ENCODE data around the gene TMEM163.
"Not testable (repeated sequence)": the region's sequence is repeated elsewhere in the genome, so short reads cannot be mapped to it uniquely, and the experiment has no call there.

TMEM163 gene

DNA sequence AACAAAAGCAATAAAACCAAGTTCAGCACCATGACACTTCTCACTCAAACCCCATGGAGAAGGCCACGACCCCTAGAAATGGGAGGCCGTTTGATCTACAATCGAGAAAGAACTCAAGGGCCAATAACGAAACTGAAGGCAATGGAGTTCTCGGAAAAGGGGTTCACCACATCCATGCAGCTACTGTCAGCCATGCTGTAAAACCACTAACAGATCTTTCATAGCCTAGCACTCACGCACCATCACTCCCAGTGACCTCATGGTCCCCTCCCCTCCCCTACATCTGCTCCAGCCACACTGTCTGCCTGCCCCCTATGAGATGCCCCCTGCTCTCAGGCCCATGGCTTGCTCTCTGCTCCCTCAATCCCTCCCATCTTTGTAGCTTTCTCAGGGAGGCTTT lies 135.3 kb downstream of the TMEM163 start:
- in situ Hi-C loops (cut with MboI; ENCODE audit: low sequenced_read_pairs) = no loop called here

DNA sequence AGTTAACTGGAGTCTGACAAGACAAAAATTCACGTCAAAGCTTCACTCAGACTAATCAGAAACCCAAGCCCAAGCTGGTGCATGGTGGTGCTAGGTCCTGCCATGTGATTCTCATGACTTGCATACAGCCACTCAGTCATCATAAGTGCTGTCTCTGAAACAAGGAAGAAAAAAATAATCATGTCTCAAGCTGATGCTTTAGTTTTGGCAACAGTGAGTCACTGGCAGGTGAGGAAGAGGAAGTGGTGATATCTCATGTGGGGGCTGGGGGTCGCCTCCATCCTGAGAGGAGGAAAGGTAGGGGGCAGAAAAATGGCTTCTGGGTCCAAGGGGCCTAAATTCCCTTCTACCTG lies 136.3 kb downstream of the TMEM163 start:
- in situ Hi-C loops (cut with MboI; ENCODE audit: low sequenced_read_pairs) = no loop called here

DNA sequence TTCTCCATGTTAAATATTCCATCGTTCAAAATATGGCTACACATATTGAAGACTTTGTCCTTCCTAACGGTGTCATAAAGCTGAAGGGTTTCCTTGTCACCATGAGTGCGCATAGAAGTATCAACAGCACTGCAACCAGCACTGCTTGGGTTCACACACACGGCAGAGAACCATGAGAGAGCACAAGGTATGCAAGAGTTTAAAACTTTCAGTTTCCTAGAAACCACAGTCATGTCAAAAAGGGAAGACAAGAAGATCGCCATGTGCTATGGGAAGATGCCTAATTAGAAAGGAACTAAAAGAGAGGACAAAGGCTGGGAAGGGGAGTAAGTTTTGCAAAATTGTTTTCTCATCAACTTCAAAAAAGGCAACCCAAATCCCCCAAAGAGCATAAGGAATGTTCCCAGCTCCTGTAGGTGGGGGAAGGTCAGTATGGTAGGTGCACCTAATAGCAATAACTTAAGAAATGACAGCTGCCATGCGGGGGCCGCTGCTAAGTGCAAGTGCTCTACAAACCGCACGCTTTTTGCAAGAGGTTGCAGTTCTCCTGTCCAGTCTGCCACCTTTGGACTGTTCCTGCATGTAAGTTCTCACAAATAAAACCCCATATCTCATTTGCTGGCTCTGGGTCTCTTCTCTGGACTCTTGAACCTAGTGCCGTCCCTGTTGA lies 136.8 kb downstream of the TMEM163 start:
- in situ Hi-C loops (cut with MboI; ENCODE audit: low sequenced_read_pairs) = no loop called here

DNA sequence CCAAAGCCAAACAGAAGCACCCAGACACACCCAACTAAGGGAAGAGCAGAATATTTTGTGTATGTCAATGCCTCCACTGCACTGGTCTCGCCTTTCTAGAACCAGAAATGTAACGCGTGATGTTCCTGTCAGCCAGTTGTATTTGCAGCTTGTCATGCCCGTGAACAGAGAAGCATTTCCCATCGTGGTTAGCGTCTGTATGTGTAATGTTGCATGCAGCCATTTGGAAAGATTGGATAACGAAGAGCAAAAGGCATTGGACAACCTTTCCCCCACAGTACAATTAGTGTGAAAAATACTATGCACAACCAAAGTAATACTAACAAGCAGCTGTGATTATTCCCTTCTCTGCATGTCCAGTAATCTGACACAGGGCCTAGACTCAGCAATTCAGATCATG lies 140.5 kb downstream of the TMEM163 start:
- in situ Hi-C loops (cut with MboI; ENCODE audit: low sequenced_read_pairs) = no loop called here

DNA sequence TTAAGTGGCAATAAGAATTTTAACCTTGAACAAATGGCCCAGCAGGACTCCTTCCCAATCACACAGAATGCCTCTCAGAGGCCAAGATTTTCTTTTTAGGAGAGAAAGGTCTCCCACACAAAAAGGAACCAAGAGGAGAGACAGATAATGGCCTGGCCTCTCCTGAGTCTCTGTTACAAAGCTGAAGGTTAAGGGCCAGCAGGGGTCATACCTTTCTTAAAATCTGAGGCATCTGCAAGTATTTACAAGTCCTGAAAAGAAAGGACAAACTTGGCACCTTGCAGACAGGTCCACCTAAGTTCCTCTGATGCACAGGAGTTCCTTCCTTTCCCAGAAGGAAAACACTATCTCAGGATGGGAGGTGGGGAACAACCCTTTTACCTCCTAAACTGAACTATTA lies 142.3 kb downstream of the TMEM163 start:
- in situ Hi-C loops (cut with MboI; ENCODE audit: low sequenced_read_pairs) = no loop called here

DNA sequence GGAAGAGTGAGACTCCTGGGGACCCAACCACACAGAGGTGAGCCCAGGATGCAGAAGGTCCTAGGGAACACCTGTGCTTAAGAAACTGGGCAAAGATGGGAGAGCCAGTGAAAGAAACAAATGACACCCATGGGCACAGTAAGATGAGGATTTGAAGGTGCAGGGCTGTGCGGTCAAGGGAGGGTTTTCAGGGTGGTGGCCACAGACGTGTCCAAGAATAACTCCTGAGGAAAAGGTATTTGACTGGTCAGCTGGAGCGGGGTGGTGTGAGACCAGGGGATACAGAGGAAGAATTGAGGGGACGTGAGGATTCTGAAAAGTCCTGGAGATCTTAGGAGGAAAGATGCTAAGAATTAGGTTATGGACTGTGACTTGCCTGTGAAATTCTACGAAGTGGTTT lies 142.9 kb downstream of the TMEM163 start:
- in situ Hi-C loops (cut with MboI; ENCODE audit: low sequenced_read_pairs) = no loop called here

DNA sequence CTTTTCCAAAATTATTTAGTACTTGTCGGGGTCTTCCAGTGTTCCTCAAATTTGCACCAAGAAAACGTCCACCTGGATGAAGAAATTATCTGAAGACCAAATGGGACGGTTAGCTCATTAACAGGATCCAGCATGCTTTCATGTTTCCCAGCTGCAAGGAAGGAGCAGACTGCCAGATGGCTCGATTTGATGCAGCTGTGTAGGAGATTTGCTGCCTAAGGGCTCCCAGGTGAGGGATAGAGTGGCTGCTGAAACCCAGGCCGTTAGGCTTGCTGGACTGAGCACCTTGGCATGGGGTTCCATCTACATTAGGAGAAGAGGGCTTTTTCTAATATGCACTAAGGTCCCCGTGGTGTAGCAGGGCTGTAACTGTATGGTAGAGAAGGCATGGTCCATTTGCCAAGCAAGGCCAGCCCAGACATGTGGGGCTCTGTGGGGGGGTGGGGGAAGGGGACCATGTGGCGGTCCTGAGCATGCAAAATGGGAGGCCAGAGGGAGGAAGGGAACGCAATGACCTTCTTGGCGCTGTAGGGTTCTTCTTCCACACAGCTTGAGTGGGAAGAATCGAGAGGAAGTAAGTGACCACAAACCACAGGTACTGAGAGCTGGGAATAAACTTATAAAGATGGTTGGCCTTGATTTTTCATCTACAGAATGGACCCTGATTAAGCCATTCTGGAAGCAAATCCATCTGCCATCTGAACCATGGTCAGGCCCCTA lies 144.0 kb downstream of the TMEM163 start:
- in situ Hi-C loops (cut with MboI; ENCODE audit: low sequenced_read_pairs) = no loop called here

DNA sequence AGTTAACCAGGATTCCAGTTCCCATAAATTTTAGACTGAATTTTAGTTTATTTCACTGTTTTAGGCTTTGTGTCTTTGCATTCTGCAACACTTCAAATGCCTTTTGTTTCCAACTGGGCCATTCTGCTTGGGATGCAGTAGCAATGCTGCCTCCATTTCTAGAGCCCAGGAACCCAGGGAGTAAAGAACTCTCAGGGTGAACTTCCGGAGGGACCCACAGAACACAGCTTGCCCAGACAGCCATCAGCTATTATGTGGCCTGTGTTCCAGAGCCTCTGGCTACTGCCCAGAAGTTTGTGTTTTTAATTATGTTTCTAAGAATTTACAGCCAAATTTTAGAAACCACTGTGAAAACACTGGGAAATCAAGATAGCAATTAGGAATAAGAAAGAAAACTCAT lies 145.1 kb downstream of the TMEM163 start:
- in situ Hi-C loops (cut with MboI; ENCODE audit: low sequenced_read_pairs) = no loop called here

DNA sequence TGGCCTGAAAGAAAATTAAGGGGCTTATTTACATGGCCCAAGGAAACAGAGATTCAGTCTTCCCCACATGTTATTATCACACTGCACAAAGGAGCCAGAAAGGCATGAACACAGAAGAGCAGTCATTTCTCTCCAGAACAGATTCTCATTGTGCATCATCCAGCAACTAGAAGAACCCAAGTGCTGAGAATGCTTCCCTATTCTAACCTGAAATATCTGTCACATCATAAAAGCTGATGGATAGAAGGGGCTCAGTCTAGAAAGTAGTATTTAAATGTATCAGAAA lies 145.8 kb downstream of the TMEM163 start:
- in situ Hi-C loops (cut with MboI; ENCODE audit: low sequenced_read_pairs) = no loop called here

DNA sequence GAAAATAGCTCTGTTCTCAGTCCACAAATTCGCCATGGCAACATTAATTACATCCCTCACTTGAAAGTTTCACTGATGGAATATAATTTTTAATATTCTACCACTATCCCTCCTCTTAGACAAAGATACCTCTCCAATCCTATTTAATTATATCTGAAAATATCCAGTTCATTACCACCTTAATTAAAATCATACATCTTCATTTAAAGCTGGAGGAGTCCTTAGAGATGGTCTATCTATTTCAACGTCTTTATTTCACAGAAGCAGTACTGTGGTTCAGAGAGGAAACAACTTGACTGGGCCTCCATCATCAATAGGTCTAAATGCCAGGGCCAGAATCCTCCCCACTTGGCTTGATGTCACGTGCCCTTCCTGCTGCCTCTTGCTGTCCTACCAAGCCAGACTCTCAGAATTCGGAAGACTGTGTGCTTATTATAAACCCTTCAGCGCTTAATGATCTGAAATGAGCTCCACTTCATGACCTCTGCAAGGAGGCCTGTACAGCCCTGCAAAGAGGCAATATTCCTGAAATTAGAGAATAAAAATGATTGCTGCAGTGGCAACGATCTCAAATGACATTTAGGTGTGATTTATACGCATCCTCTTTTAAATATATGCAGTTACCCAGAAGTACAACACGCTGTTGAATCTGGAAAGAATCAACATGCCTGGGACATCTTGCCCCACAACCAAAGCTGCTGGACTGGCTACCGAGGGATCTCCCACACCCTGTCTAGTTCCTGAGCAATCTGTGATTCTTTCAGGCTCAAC lies 146.3 kb downstream of the TMEM163 start:
- in situ Hi-C loops (cut with MboI; ENCODE audit: low sequenced_read_pairs) = no loop called here

DNA sequence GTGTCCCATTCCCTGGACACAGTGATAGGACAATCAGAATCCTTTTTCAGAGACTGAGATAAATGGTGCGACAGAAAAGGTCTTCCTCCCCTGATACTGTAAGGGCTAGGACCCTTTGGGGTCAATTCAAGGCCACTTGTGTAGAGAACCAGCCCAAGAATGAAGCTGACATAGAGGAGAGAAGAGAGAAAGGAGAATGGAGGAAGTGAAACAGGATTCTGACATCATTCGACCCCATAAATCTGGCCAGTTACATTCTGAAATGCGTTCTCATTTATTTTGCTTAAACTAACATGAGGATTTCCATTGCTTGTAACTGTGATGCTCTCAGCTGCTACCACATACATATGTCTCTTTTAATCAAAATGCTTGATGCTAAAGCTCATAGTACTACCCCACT lies 148.1 kb downstream of the TMEM163 start:
- in situ Hi-C loops (cut with MboI; ENCODE audit: low sequenced_read_pairs) = no loop called here

DNA sequence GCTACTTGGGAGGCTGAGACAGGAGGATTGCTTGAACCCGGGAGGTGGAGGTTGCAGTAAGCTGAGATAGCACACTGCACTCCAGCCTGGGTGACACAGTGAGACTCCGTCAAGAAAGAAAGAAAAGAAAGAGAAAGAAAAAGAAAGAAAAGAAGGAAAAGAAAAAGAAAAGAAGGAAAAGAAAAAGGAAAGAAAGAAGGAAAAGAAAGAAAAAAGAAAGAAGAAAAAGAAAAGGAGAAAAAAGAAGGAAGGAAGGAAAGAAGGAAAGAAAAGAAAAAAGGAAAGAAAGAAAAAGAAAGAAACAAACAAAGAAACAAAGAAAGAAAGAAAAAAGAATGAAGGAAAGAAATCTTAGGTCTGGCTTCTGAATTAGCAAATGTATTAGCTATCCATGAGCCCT lies 150.4 kb downstream of the TMEM163 start:
- in situ Hi-C loops (cut with MboI; ENCODE audit: low sequenced_read_pairs) = no loop called here

DNA sequence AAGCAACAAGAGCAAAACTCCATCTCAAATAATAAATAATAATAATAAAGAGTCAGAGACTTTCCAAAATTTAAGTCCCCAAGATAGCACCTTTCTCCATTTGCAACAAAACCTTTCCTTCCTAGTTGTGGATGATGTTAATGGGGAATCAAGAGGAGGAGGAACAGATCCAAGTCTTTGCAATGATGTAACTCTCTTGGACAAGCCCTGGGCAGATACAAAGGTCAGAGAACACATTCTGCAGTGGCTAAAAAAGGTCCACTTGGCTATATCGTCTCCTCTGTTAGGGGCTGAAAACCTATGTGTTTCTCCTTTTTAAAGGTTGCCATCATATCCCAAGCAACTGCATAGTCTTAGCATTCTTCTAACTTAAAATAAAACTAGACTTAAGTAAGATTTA lies 151.1 kb downstream of the TMEM163 start:
- in situ Hi-C loops (cut with MboI; ENCODE audit: low sequenced_read_pairs) = no loop called here

DNA sequence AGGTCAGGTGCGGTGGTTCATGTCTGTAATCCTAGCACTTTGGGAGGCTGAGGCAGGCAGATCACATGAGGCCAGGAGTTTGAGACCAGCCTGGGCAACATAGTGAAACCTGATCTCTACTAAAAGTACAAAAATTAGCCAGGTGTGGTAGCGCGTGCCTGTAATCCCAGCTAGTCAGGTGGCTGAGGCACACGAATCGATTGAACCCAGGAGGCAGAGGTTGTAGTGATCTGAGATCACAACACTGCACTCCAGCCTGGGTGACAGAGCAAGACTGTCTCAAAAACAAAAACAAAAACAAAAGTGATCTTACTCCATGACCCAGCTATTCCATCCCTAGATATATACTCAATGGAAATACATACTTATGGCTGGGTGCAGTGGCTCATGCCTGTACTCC lies 153.8 kb downstream of the TMEM163 start:
- in situ Hi-C loops (cut with MboI; ENCODE audit: low sequenced_read_pairs) = not testable (repeated sequence)

DNA sequence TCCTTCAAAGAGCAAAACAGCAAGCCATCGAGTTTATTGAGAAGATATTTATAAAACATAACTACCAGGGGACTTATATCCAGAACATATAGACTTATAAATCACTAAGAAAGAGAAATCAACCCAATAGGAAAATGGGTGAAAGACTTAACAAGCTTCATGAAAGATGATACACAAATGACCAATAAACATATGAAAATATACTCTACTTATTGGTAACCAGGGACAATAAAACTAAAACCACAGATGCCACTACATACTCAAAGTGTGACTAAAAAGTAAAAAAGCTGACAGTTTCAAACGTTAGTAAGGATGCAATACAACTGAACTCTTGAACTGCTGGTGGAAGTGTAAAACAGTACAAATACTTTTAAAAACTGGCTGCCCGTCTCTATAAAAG lies 154.3 kb downstream of the TMEM163 start:
- in situ Hi-C loops (cut with MboI; ENCODE audit: low sequenced_read_pairs) = no loop called here

DNA sequence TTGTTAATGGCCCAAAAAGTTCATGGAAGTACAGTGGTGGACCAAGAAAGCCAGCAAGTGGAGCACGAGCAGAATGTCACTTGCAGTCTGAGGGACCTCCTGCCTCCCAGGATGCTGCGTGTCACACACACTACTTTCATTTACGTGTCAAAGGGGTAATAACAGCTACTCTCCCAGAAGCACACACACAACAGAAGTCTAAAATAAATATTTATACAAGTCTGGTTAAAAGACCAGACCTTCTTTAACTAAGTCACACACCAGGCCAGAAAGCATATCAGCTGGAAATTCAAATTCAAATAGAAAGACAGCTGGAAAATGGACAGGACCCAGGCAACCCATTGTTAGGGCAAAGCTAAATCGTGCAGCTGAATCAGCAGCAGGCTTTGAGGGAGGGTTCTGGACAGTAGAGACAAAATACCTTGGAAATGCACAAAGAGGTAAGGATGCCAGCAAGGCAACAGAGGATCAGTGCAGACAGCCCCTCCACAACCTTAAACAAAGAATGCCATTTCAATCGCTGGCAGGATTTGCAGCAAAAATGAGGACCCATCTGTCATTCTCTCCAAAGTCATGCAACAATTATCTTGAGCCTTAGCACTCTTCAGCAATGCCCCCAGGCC lies 160.5 kb downstream of the TMEM163 start:
- in situ Hi-C loops (cut with MboI; ENCODE audit: low sequenced_read_pairs) = no loop called here

DNA sequence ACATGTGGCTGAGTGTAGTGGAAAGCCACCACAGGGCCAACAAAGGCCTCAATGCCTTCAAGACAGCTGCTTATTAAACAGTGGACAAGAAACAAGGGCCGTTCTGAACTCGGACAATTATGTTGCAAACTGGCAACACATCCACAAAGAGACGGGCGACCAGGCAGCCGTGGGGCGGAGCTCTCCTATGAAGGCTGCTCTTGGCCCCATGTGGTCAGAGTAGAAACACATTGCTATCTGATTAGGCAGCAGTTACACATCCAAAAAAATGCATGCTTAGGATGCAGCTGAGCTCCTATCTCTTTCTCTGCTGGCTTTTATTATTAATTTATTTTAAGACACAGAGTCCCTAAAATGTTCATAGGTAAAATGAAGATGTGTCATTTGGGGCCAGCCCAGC lies 163.4 kb downstream of the TMEM163 start:
- in situ Hi-C loops (cut with MboI; ENCODE audit: low sequenced_read_pairs) = no loop called here

DNA sequence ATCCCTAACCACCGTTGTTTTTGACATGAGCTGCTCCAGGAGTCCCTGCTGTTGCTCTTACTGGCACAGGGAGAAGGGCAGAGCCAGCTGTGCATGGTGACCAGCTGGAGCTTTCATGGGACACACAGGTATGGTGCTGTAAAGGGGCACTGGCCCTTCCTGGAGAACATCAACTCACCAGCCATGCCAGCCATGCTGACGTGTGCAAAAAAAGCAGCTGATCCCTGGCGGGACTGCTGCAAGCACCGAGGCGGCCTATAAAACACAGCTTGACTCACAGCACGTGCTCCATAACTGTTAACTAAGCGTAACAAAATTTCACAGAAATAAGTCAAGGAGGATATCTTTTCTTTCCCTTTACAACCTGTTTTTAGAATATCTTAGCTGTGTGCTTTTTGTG lies 165.1 kb downstream of the TMEM163 start:
- in situ Hi-C loops (cut with MboI; ENCODE audit: low sequenced_read_pairs) = no loop called here

DNA sequence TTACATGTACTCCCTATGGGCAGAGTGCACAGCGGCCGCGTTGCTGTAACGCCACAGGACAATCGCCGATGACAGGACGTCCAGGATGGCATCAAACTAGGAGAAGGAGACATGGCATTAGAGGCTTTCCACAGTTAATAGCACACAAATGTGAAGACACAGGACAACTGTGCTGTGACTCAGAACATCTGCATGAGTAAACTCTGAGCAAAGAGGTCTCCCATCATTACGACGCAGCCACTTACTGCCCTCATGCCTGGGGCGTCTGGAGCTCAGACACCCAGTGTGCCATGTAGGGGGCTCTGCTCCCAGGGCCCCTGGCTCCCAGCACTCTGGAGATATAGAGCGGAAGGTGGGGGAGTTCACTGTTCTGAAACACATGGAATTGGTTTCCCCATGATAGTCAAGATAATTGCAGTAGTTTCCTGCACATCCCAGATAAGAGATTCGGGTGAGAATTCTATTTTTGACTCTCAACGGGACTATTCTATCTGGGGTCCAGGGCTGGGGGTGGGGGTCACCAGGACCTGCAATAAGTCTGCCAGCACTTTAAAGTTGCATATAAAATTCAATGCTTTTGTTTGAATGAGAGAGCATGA lies 168.1 kb downstream of the TMEM163 start:
- in situ Hi-C loops (cut with MboI; ENCODE audit: low sequenced_read_pairs) = no loop called here

DNA sequence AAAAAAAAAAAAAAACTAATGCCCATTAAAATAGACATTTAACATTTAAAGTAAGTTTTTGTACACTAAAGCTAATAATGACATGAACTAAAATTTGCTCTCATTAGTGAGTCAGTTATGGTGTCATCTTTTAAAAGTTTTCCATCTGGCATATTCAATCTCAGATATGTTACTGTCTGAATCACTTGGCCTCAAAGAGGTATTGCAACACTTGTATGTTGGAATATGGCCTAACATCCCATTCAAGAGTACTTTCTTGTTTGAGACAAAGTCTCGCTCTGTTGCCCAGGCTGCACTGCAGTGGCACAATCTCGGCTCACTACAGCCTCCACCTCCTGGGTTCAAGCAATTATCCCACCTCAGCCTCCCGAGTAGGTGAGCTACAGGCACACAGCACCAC lies 169.7 kb downstream of the TMEM163 start:
- in situ Hi-C loops (cut with MboI; ENCODE audit: low sequenced_read_pairs) = no loop called here

DNA sequence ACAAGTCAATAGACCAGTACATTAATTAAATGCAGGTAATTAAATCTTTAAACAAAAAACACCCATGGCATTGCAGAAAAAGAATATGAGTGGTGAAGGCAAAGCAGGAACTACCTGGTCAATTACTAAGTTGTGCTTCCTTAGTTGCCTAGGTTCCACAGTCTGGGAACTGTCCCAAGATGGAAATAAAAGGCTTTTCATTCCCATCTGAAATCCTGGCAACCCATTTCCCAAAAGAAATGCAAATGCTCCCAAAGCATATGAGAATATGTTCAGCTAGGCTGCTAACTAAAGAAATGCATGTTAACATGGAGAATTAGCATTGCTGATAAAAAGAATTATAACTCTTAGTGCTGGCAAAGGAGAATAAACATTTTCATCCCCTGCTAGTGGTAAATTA lies 177.8 kb downstream of the TMEM163 start:
- in situ Hi-C loops (cut with MboI; ENCODE audit: low sequenced_read_pairs) = no loop called here

DNA sequence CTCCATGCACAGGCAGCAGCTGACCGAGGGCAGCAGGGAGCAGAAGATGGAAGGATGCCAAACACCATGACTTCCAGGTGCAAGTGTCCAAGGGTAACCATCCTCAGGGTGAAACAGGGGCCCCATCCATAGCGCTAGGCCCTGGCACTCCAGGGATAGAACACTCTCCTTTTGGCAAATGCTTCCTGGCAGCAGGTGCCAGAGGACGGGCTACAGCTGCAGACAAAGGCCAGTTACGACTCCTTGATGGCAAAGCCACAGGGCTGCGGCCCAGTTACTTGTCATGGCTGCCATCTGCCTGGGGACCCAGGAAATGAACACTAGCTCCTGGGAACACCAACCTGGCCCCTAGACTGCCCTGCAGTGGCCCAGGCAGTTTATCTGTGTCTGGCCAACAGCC lies 178.8 kb downstream of the TMEM163 start:
- in situ Hi-C loops (cut with MboI; ENCODE audit: low sequenced_read_pairs) = no loop called here
